GM19240 (cell line): ENCODE results near the gene ENGASE.

Experiments used
- DNase-seq: peaks from one replicate; pipeline ENCODE4 v3.0.0; 2011; ENCODE audit warnings: low spot score; ENCODE audit not compliant: insufficient read length

The ENGASE gene

DNA sequence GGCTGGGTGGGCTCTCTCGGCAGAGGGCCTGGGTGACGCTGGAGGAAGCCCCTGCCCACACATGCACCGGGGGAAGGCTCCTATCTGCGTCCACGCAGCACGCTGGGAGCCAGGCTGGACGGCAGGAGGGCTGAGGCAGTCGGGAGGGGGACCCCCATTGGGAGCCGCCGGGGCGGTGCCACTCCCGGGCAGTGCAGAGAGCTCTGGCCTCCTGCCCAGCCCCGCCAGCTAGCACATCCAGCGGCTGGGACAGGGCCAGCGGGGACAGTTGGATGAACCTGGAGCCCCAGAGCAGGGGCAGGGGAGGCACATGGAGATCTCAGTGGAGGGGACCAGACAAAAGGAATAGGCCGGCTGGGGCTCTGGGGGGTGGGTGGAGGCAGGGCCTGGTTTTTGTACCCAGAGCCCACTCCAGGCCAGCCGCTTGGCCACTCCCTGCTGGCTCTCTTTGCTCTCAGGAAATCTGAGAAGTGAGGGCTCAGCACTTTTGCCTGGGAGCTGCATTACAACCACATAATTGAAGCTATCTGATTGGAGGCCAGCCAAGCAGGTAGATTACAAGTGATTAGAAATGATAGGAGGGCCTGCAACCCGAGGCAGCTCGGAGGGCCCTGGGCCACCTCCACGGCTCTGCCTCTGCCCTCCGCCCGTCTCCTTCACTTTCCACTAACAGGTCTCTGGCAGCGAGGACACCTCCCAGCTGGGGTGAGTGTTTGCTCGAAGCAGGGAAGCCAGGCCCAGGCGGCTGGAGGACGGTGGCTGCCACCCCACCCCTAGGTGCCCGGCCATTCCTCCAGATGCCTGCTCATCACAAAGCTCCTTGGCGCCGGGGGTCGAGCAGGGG, 40.1 kb downstream of the ENGASE start:
- no peak for DNase-seq

DNA sequence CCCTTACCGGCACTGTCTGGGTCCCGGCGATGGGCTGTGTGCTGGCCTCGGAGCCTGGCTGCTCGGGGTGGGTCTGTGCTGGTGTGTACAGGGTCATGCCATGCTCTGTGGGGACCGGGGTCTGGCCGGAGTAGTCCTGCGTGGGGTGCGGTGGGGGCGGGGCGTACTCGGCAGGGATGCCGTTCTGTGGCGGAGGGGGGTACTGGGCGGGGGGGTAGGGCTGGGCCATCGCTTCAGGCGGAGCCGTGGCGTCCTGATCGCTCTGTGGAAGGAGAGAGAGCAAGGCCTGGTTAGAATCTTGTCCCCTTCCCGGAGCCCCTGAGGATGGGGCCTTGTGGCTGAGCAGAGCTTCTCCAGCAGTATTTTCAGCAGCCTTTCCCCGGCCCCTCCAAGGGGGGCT, 40.9 kb downstream of the ENGASE start:
- DNase-seq, result no peak

DNA sequence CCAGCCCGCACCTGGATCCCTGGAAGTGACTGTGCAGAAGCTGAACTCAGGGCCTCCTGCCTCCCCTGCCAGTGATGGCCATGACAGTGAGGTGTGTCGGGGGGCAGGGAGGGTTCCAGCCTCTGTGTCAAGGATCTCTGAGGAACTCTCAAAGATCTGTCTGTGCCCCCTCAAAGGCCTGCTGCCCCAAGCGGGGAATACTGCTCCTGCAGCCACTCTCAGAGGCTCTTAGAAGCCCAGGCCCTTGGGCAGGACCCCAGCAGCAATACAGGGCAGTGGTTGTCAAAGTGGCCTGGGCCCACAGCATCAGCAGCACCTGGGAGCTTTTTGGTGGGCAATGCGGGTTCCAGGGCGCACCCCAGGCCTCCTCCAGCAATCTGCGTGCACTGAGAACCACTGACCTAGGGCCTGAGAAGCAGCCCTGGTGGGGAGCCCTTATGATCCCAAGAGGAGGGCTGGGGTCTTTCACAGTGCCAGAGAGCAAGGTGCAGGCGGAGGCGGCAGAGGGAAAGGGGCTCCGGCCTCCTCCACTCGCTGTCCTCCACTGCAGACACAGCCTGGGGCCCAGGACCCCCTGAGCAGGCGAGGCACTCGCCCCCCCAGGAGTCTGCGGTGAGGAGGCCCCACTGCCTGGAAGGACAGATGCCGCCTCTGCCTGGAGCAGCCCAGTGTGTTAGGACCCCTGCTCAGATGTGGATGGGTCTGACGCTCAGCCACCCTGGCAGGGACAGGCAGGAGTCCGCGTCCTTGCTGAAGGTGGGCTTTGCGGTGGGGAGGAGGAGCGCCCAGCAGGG, 42.1 kb downstream of the ENGASE start:
- DNase-seq, result no peak

DNA sequence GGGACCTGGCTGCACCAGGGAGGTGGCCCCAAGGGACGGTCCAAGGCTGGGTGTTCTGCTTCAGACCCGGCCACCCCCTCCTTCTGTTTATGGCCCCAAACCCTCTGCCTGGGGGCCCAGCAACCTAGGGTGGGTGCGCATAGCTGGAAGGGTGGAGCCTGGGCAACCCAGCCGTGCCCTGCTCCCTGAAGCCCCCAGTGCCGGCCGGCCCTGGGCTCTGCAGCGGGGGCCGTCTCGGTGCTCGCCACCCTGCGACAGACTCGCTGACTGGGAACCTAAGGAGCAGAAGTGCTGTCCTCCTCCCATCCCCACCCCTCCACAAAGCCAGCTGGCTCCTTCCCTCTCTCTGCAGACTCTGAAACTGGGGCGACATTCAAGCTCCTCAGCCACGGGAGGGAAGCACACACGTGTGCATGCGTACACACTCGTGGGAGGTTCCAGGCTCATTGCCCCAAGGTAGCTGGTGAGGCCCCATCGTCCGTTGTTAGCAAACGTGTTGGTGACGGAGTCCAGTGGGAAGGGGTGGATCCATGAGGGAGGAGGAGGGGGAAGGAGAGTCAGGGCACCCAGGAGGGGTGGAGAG, 43.4 kb downstream of the ENGASE start:
- DNase-seq, result no peak

DNA sequence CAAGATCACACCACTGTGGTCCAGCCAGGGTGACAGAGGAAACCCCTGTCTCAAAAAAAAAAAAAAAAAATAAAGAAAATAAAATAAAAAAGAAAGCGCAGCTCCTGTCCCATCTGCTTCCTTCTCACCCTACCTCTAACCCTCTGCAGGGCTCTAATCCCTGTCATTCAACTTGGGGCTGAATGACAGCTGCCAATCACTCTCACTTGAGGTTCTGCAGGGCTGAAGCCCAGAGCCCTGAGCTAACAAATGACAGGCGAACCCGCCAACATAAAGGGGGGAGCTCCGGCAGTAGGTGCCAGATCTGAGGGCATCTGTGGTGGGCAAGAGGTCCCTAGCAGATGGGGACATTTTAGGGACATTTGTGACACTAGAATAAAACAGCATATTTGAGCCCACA, 44.3 kb downstream of the ENGASE start:
- no peak for DNase-seq

DNA sequence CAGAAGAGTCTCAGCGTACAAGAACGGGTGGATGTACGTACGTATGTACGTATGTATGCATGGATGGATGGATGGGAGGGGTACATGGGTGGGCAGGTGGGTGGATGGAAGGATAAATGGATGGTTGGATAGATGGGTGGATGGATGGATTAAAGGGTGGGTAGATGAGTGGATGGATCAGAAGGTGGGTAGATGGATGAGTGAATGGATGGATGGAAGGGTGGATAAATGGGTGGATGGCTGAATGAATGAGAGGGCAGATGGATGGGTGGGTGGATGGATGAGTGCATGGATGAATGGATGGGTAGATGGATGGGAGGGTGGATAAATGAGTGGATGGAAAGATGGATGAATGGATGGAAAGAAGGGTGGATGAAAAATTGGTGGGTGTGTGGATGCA, 45.6 kb downstream of the ENGASE start:
- DNase-seq, result no peak

DNA sequence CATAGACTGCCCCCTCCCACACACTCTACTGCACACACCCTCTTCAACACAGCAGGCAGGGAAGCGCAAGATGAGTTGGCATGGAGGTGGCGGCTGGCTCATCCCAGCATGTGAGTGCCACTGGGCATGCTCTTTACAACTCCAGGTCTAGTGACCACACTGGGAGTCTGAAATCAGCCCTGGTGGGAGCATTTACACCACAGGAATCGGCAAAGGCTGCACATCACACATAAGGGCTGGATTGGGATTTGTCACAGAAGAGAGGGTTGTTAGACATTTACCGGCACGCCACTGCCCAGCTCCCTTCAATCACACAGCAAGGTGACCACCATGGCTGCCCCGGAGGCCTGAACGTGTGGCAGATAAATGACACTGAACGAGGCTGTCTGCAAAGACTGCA, 49.4 kb downstream of the ENGASE start:
- DNase-seq, result no peak

DNA sequence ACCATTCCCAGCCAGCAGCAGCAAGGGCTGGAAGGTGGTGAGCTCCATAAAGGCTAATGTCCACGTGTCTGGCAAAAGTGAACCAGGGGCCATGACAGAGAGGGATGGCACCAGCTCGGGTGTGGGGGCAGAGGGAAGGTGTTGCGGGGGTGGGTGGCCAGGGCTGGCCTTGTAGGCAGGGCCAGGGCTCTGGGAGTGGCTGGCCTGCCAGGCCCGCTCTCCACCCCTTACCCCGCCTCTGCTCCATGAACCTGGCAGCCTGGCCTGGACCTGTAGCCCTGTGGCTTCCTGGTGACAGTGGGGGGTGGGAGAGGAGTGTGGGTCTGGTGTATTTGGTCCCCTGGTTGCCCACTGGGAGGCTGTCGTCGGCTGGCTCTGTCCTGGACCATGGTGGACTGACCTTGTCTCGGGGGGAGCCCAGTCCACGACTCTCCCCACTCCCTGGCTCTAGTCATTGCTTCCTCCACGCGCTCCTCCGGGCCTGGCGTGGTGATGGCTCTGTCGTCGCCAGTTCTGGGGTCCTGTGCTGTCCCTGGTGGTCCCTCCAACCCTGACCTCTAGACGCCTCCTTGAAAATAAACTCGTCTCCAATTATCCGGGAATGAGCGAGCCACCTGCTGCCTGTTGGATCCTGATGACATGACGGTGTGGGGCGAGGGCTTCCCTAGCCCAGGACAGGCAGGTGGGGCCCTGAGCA, 50.0 kb downstream of the ENGASE start:
- no peak for DNase-seq

DNA sequence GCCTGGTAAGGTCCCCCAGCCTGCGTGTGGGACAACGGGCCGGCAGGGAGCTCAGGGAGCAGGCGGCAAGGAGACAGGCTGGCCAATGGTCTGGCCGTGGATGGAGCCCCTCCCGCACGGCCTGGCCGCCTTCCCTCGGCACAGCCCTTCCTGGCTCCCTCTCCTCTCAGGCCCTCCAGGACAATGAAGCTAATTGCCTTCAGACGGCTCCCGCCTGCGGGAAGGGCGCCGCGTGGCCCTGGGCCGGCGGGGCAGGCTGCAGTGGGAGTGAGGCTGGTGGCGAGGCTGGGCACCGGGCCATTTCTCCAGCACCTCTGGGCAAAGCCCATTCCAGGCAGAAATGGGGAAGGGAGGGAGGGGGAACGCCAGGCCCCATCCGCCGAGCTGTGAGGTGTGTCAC, 50.9 kb downstream of the ENGASE start:
- DNase-seq, result no peak

DNA sequence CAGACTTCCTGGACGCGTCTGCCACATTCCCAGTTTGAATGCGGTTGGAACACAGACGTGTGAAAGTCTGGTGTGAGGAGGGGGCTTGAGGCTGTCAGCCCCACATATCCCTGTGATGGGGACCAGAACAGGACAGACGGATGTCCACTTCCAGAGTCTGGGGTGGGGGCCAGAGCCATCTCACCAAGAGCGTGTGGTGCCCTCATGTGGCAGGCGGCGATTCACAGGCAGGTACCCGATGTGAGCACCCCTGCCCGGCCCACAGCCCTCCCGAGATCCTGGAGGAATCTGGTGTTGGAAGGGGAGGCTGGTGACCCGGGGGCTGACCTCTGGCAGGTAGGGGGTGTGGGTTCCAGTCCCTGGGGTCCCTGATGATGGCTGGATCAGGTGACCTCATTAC, 51.5 kb downstream of the ENGASE start:
- DNase-seq, result no peak

DNA sequence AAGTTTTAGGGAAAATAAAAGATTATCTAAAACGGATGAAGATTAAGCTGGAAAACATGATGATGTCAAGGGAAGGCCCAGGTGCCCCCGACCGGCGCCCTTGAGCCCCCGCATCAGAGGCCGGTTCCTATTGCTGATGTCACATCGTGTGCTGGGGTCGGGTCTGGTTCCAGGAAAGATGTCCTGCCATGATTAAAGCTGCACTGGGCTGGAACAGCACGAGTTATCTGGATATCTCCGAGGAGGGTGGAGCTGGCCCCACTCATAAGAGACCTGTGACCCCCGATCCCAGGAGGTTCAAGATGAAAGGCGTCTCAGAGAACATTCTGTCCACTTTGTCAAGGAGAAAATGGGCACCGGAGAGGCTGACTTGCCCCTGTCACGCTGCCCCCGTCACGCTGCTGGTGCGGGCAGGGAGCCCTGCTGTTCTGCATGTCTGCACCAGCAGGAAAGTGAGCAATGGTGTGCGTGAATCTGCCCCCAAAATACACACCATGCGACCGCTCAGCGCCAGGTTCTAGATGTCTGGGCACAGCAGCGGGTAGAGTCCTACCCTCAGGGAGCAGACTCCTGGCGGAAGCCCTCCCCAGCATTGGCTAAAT, 53.0 kb downstream of the ENGASE start:
- DNase-seq, result no peak

DNA sequence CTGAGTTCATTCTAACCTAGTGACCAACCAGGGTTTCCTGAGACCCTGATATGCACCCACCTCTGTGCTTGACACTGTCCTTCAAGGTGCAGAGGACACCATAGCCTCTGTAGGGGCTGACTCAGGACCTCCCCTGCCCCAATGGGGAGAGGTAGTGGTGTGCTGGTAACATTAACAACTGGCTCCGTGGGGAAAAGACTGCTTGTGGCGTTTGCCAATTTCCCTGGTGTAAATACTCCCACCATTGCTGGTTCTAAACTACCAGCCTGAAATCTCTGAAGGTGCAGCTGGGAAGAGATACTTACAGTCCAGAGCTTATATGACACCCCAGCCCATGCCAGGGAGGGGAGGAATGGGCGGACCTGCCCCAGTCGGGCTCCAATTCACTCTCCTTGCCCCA, 54.9 kb downstream of the ENGASE start:
- no peak for DNase-seq

DNA sequence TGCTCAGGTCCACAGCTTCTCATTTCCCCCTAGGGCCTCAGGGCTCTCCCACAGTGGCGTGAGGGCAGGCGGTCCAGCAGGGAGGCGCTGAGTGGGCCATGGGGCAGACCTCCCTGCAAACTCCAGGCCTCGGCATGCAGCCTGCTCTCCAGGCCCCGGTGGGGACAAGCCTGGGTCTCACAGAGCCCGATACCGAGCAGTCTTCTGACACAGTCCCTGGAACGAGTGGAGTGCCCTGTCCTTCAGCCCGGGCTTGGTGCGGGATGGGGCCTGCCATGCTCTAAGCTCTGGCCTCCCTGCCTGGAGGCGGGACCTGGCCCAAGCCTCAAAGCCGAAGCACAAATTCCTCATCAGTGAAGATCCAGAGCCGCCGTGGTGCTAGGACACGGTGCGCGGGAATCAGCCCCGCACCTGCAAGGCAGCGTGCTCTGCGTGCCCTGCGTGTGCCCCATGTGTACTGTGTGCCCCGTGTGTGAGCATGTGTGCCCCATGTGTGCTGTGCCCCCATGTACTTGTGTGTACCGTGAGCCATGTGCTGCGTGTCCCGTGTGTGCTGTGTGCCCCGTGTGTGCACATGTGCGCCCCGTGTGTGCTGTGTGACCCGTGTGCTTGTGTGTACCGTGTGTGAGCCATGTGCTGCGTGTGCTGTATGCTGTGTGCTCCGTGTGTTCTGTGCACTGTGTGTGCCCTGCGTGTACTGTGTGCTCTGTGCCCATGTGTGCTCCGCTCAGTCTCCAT, 56.1 kb downstream of the ENGASE start:
- DNase-seq, result no peak

DNA sequence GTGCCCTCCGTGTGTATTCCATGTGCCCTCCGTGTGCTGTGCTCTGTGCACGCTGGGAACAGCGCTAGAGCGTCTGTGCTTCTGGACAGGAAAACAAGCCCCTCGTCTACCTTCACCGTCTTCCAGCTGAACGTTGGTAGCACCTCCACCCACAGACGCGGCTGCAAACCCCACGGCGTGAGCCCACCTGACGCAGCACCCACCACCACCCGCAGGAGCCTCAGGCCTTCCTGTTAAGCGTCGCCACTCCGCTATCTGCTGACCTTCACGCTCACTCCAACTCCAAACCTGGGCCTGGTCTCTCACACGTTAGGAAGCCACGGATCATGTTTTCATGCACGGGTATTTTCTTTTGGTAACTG, 56.6 kb downstream of the ENGASE start:
- DNase-seq, result no peak

DNA sequence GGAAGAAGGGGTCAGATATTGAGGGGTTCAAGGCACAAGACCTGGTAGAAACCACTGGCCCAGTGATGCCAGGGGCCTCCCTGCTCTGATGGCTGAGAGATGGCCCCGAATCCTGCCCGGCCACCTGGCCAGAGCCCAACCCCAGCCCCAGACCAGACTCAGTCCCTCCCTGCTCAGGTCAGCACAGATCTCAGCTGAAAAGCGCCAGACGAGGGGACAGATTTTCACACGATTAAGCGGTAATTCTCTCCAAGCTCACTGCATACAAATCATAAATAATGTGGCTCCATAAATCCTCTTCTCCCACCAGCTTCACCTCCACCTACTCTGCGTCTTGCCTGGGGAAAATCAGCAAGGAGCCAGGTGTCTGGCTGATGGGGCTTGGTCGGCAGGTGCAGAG, 57.1 kb downstream of the ENGASE start:
- no peak for DNase-seq

DNA sequence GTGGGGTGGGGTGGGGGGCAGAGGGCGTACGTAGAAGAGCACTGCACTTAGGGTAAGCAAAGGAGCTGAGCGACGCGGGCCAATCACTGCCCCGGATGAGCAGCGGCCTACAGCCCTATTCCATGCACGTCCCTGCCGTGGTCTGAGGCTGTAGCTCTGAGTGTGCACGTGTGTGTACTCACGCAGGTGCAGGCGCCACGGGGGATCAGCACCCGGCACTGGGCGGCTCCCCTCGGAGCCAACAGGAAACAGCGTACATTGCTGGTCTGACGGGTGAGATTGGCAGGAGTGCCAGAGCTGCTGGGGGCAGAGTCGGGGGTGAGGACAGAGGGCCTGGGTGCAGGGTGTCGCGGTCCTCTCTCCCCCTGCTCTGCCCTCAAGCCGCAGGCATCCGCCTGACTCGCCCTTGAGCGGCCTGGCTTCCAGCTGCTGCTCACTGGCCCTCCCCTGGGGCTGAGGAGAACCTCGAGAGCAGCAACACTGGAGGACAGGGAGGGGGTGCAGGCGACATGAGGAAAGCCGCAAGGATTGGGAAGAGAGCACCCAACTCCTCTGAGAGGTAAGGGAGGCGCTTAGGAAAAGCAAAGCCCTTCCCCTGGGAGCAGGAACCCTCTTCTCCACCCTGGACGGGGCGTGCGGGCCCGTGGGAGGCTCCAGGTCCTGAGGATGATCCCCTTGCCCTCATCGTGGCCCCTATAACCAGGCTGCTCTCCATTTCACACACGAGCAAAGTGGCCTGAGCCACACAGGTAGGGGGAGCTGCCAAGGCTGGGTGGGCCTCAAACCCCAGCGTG, 57.8 kb downstream of the ENGASE start:
- DNase-seq, result no peak

DNA sequence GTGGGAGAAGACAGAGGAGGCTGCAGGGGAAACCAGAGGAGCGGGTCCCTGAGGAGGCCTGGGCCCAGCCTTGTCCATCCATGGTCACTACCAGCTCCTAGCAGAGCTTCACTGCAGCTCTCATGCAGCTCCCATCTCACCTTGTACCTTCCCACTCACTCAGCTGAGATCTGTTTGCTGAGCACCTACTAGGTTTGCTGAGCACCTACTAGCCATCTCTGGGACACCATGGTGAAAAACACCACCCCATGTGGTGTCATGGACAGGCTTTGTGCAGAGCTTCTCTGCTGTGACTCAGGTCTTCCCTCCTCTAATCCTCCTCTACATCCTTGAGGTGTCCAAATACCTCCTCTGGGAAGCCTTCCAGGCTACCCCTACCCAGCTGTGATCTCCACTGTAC, 58.6 kb downstream of the ENGASE start:
- DNase-seq, result no peak

DNA sequence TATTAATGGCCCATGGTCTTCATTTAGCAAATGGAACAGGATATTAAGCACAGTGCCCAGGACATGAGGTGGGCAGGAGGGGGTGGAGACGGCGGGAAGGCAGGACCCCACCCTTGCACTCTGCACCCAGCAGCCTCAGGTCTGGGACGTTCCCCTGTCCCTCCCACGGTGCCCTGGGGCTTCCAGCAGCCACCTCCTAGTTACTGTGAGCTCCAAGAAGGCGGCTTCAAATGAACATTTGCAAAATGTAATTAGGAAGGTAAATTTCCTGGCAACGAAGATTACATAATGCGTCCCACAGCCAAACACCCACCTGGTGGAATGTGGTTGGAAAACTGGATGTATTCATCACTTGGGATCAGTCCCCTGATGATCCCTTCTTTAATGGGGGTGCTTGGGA, 59.4 kb downstream of the ENGASE start:
- no peak for DNase-seq

DNA sequence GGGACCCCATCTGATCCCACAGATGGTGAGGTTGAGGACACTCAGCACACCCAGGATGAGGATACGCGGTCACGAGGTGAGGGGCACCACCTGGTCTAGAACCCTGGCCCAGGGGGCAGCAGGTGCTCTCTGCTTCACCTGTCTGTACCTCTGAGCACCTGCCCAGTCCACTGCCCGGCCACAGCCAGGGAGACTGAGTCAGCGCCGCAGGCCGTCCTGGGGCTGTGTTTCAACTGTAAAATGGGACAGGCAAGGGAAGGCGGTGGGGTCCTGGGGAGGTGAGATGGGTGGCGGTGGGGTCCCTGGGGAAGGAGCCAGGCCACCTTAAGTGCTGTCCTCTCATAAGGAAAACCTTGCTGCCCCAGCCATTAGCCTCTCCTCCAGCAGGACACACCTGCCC, 60.4 kb downstream of the ENGASE start:
- DNase-seq, result no peak
